DMS53 treated with DMSO at 0.1 percent for 48 hours (cell line): ENCODE data around the gene TACC2.
A peak's percentile ranks its signal among the peaks of the same experiment; 100 is the strongest.

Experiments
- DNase-seq: peaks from one replicate; lab custom pipeline; 2025; ENCODE audit not compliant: unreplicated experiment; lab: John Stamatoyannopoulos, UW

The TACC2 gene

GRCh38 chr10:122120008-122120744 lies 131.2 kb downstream of the TACC2 start:
- DNase-seq, result no peak

GRCh38 chr10:122121059-122121458 lies 132.1 kb downstream of the TACC2 start:
- DNase-seq, result peak; percentile 99

- DNase-seq, result no peak
Observed at GRCh38 chr10:122122493-122122892, 133.5 kb downstream of the TACC2 start.

GRCh38 chr10:122123186-122123585 lies 134.2 kb downstream of the TACC2 start:
- DNase-seq, result no peak

- no peak for DNase-seq
Observed at GRCh38 chr10:122124342-122124741, 135.4 kb downstream of the TACC2 start.

- DNase-seq, result no peak
Observed at GRCh38 chr10:122124808-122125207, 135.8 kb downstream of the TACC2 start.

- peak; percentile 82 for DNase-seq
Observed at GRCh38 chr10:122126763-122127659, 138.0 kb downstream of the TACC2 start.

GRCh38 chr10:122127943-122128342 lies 139.0 kb downstream of the TACC2 start:
- DNase-seq, result peak; percentile 59

- no peak for DNase-seq
Observed at GRCh38 chr10:122128357-122128756, 139.4 kb downstream of the TACC2 start.

GRCh38 chr10:122130474-122131110 lies 141.6 kb downstream of the TACC2 start:
- DNase-seq, result no peak

GRCh38 chr10:122132331-122132755 lies 143.4 kb downstream of the TACC2 start:
- peak; percentile 68 for DNase-seq

GRCh38 chr10:122132882-122133565 lies 144.1 kb downstream of the TACC2 start:
- DNase-seq, result no peak

GRCh38 chr10:122135251-122136025 lies 146.5 kb downstream of the TACC2 start:
- no peak for DNase-seq

GRCh38 chr10:122138831-122139625 lies 150.1 kb downstream of the TACC2 start:
- no peak for DNase-seq

- no peak for DNase-seq
Observed at GRCh38 chr10:122139627-122140170, 150.7 kb downstream of the TACC2 start.

GRCh38 chr10:122140461-122140902 lies 151.5 kb downstream of the TACC2 start:
- DNase-seq, result no peak

GRCh38 chr10:122140941-122141623 lies 152.1 kb downstream of the TACC2 start:
- peak; percentile 55 for DNase-seq

GRCh38 chr10:122141821-122142640 lies 153.1 kb downstream of the TACC2 start:
- DNase-seq, result no peak
